ENCODE measurements around the gene SNRNP48. TPM values are rescaled to one million over a fixed set of nuclear protein-coding genes. Genes with fewer than 3 reads are reported as not detected.

The SNRNP48 gene
- total RNA-seq, 1 experiment from 2014 or later, result 26.2 TPM

GRCh38 chr6:7566107-7566506 is 23.9 kb upstream of the SNRNP48 start:
- H3K4me2 ChIP-seq (ENCODE audit: low read length), result no peak overlapping the region
- ChIA-PET CTCF (interaction anchor here (1.0 to 1.4 kb wide), 2 partner anchors 140 to 141 kb away, joined by 3 to 6 read pairs; no protein-coding TSS in a partner anchor), RAD21 (ENCODE audit: low non-redundant PET in 1 of 2, low total read pairs in 2 of 2, uncharacterized antibody in 2 of 2, unreplicated experiment in 2 of 2) (no interaction called here), POLR2A (no interaction called here)
- no peaks in the 10 kb centered on the region for H4K20me1 ChIP-seq (ENCODE audit: insufficient read depth)
- no peak overlapping the region for H2AFZ ChIP-seq (ENCODE audit: low read depth, low read length, poor library complexity, severe bottlenecking)
- ATAC-seq (no peak), DNase-seq (ENCODE audit: low read depth, low spot score) (no peak)
- no peaks in the 10 kb centered on the region for H3K79me2 ChIP-seq (ENCODE audit: insufficient read depth, low read length)
- H3K27me3 ChIP-seq (ENCODE audit: insufficient read depth, low read length), result no peaks in the 10 kb centered on the region
- H3K9ac ChIP-seq (ENCODE audit: low read length), result no peak overlapping the region
- H3K4me1 ChIP-seq (ENCODE audit: control insufficient read depth in 1 of 2, insufficient read depth in 2 of 2, low read length in 2 of 2), result no peaks in the 10 kb centered on the region
- peaks cover 63 to 79% of the 10 kb centered on the region in 2 experiments for H3K36me3 ChIP-seq (ENCODE audit: control insufficient read depth in 1 of 2, insufficient read depth in 2 of 2, low read length in 2 of 2)
- no peak overlapping the region for H3K27ac ChIP-seq (ENCODE audit: low read depth, low read length)
- intact Hi-C loops (cut with micrococcal nuclease), result no loop called here
- no peaks in the 10 kb centered on the region for H3K9me2 ChIP-seq (ENCODE audit: insufficient read depth)
- BruUV-seq (replicated peaks), result no TSS peak
- no peak overlapping the region for H3K4me3 ChIP-seq (replicated peaks in 1 of 2; ENCODE audit: low read depth in 1 of 2, low read length in 2 of 2)
- H3K9me3 ChIP-seq (ENCODE audit: control insufficient read depth in 1 of 2, insufficient read depth in 1 of 2, low read depth in 1 of 2, low read length in 2 of 2), result no peaks in the 10 kb centered on the region
- TF ChIP-seq MAX (IDR thresholded peaks at IDR 0.05) (no peak), POLR2AphosphoS5 (IDR thresholded peaks at IDR 0.05; ENCODE audit: low read depth, low read length) (no peak), ZNF274 (IDR thresholded peaks at IDR 0.05; ENCODE audit: low read depth, low read length) (no peak), CEBPB (IDR thresholded peaks at IDR 0.05; ENCODE audit: low read depth) (no peak), EZH2 (IDR thresholded peaks at IDR 0.05) (no peak), SRF (IDR thresholded peaks at IDR 0.05; ENCODE audit: low read depth) (no peak), ELF1 (IDR thresholded peaks at IDR 0.05; ENCODE audit: borderline replicate concordance, low read depth) (no peak), POLR2A (IDR thresholded peaks at IDR 0.05; ENCODE audit: borderline replicate concordance, extremely low read depth, insufficient read depth, insufficient read length) (no peak), EZH2phosphoT487 (IDR thresholded peaks at IDR 0.05; ENCODE audit: borderline replicate concordance) (no peak), ZFX (IDR thresholded peaks at IDR 0.05) (no peak), CTCF (IDR thresholded peaks at IDR 0.05 in 2 of 3, conservative IDR thresholded peaks at IDR 0.05 in 1 of 3; ENCODE audit: borderline replicate concordance in 1 of 3, insufficient read depth in 1 of 3, low read depth in 2 of 3, low read length in 2 of 3) (no peak)

All from HCT116 (cell line).